SJSA1 (cell line): ENCODE measurements around the gene CSNK2B. TPM values are rescaled to one million over a fixed set of nuclear protein-coding genes. Genes with fewer than 3 reads are reported as not detected.
A peak's percentile ranks its signal among the peaks of the same experiment; 100 is the strongest.

Experiments used
- DNase-seq, 2 experiments: peaks; one replicate each; pipeline ENCODE4 v3.0.0-alpha.2; 2015 to 2020; ENCODE audit warnings: low spot score in 2 of 2, low read depth in 1 of 2
- H3K27ac ChIP-seq: fragments of 250-450 bp; sonication (Bioruptor Pico); 2 replicates; pipeline ENCODE4 v1.5.1; 2020; ENCODE audit warnings: mild to moderate bottlenecking, moderate library complexity
- H3K27me3 ChIP-seq: fragments of 250-450 bp; sonication (Bioruptor Pico); replicated peaks from 2 replicates; pipeline ENCODE4 v1.5.1; 2020; ENCODE audit warnings: mild to moderate bottlenecking, moderate library complexity
- H3K36me3 ChIP-seq: fragments of 250-450 bp; sonication (Bioruptor Pico); 2 replicates; pipeline ENCODE4 v1.5.1; 2020; ENCODE audit warnings: mild to moderate bottlenecking
- H3K4me1 ChIP-seq: fragments of 250-450 bp; sonication (Bioruptor Pico); replicated peaks from 2 replicates; pipeline ENCODE4 v1.6.1; 2021; ENCODE audit warnings: mild to moderate bottlenecking
- H3K4me3 ChIP-seq: fragments of 250-450 bp; sonication (Bioruptor Pico); 2 replicates; pipeline ENCODE4 v1.5.1; 2020; ENCODE audit warnings: mild to moderate bottlenecking
- H3K9me3 ChIP-seq: fragments of 250-450 bp; sonication (Bioruptor Pico); replicated peaks from 2 replicates; pipeline ENCODE4 v1.5.1; 2020; ENCODE audit warnings: mild to moderate bottlenecking
- total RNA-seq: library from RNA; depleted of rRNA; stranded (reverse); fragments of >200 nt; shearing (Covaris generic); gene quantifications from 2 replicates; pipeline ENCODE4 v1.2.3, GENCODE V29; 2014

CSNK2B gene
- total RNA-seq, 1 experiment from 2014 or later, result 293 TPM

DNA sequence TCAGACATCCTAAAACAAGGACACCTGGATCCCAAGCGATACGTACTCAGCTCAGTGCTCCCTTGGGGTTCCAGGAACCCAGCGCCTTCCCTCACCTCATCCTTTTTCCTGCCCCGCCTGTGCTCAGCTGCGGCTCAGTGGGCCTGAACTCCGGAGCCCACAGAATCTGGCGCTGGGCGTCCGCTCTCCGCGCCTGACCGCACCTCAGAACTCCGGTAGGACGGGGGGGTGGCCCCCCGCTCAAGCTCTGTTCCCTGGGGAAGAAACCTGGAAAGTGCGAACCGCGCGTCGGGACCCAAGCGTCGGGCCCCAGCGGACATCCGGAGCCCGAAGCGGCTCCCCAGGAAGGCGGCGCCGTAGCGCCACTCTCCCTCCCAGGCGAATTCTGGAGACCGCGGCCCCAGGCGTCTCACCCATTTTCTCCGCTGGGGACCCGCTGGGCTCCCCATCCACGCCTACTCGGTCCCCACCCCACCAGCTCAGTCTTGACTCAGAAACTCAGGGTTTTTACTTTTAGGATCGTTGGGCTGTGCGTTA lies 15.3 kb downstream of the CSNK2B start:
- no peaks in the 10 kb centered on the region for H3K27me3 ChIP-seq
- H3K27ac ChIP-seq, result no peak overlapping the region
- H3K4me1 ChIP-seq, result peaks cover 11% of the 10 kb centered on the region
- H3K4me3 ChIP-seq, result peak overlapping the region; percentile 36
- H3K9me3 ChIP-seq, result no peaks in the 10 kb centered on the region; the same call in 1 of the 2 replicates
- DNase-seq, result peak in 1 of 2 experiments; percentile 56
- peaks cover 5% of the 10 kb centered on the region for H3K36me3 ChIP-seq

DNA sequence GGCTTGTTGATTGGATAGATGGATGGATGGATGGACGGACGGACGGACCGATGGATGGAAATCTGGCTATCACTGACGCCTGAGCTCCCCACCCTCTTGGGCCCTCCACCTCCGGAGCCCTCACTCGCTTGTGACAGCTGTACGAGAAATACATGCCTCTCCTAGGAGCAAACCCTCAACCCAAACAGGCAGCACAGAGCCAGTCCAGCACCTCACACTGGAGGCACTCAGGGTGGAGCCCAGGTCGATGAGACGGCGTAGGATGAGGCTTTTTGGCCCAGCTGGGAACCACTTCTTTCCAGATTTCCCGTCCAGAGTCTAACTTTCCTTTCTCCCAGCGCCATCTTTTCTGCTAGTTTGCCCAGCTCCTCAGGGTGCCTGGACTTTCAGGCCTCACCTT lies 17.7 kb downstream of the CSNK2B start:
- H3K27ac ChIP-seq, result no peak overlapping the region
- DNase-seq, result no peak
- H3K4me3 ChIP-seq, result no peak overlapping the region
- H3K4me1 ChIP-seq, result peaks cover 11% of the 10 kb centered on the region
- no peaks in the 10 kb centered on the region for H3K27me3 ChIP-seq
- peaks cover 26% of the 10 kb centered on the region for H3K36me3 ChIP-seq
- H3K9me3 ChIP-seq, result no peaks in the 10 kb centered on the region

DNA sequence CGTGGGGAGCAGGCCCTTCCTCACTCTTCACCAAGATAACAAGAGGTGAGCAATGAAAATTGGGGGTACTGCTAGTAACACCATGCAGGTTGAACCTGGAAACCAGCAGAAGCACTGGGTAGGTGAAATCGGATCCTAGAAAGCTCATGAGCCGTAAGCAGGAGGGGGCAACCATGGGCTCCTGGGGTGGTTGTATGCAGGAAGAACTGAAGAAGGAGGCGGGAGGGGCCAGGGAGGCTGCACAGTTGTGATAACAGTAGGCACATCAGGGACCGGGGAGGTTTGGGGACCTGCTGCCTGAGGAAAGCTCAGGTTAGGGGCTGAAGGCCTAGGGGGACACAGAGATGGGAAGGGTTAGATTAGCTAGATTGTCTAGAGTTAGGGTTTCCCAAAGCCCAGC lies 20.6 kb downstream of the CSNK2B start:
- DNase-seq, result no peak
- Histone ChIP-seq H3K9me3 (no peaks in the 10 kb centered on the region), H3K4me1 (peaks cover under 1% of the 10 kb centered on the region), H3K4me3 (no peak overlapping the region), H3K27me3 (no peaks in the 10 kb centered on the region), H3K27ac (no peak overlapping the region), H3K36me3 (peaks cover 45% of the 10 kb centered on the region)

DNA sequence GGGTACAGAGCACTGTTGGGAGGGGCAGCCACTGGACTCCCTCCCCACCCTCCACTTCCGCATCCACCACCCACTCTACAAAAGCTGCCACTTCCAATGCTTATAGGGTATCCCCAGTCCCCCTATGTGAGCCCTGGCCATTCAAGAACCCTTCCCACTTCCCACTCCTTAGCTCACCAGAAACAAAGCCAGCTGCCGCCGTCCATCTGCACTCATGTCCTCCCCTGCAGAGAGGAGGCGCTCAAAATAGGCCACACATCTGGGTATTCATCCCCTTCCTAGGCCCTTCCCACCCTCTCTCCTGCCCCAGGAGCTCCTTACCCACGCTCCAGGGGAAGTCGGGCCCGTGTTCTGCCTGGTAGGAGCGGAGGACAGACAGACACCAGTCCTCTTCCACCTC lies 21.4 kb downstream of the CSNK2B start:
- Histone ChIP-seq H3K27ac (no peak overlapping the region), H3K9me3 (no peaks in the 10 kb centered on the region), H3K27me3 (no peaks in the 10 kb centered on the region), H3K4me1 (no peaks in the 10 kb centered on the region), H3K4me3 (no peak overlapping the region), H3K36me3 (peaks cover 52% of the 10 kb centered on the region)
- DNase-seq, result no peak

DNA sequence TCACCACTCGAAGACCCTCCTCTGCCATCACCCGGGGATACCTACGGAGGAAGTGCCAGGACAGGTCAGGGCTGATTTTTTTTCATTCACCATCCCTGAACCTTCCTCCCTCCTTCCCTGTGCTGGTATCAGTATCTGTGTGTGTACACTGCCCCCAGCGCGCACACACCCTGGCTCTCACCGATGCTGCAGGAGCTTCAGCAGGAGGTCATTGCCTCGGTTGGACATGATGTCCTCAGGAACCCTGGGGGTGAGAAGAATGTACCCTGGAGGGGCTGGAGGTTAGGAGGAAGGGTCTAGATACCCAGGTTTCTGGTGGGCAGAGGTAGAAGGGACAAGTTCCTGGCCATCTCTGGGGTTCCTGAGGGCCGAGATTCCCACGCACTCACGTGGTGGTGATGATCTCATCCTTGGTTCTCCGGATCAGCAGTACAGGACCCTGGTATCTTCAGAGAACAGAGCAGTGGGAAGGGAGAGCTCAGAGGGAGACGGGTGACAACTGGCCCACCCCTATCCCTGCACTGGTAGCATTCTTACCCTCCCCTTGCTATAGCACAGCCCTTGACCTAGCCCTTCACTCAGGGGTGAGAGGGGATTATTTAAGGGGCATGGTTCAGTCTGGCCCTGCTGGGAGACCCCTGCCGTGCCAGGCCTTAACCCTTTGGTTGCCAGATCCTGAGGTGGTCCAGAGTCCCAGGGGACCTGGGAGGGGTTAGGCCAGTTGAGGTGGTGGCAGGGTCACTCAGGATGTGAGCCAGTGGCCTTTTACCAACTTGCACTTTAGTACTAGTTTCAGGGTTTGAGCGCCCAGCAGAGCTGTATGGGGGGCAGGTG lies 22.2 kb downstream of the CSNK2B start:
- DNase-seq, result no peak
- H3K27ac ChIP-seq, result no peak overlapping the region
- H3K27me3 ChIP-seq, result no peaks in the 10 kb centered on the region
- no peak overlapping the region for H3K4me3 ChIP-seq
- peaks cover 57% of the 10 kb centered on the region for H3K36me3 ChIP-seq
- no peaks in the 10 kb centered on the region for H3K4me1 ChIP-seq
- H3K9me3 ChIP-seq, result no peaks in the 10 kb centered on the region

DNA sequence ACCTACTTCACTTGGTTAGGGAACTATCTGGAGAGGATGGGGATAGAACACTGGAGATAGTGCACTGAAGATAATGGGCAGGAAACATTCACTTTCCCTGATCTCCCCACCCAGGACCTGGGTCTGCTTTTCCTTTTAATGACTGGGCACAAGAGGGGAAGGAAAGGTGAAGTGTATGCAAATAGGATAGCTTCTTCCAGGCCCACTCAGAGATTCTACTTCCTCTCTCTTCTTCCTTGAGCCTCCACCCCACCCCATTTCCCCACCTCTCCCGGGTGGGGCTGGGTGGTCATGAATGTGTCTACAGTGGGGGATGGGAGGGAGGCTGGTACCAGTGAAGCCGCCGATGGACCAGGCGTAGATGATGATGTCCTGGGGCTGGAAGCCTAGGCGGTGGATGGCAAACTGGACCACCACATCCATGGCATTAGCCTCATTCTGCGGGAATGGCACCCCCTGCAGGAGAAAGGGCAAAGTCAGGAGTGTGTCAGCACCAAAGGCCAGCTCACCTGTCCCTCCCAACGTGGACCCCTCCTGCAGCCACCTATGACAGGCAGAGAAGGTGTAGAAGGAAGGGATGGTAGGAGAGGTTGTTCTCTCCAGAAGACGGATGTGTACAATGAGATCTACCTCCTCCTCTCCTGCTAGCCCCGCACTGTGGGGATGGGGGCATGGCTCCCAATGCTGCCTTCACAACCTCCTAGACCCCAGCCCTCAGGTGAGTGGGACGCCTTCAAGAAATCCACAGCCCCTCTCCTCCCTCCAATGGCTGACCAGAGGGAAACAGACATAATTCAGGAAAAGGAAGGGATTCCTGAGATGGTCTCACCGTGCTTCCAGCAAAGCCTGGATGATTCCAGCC lies 23.6 kb downstream of the CSNK2B start:
- no peak for DNase-seq
- Histone ChIP-seq H3K4me1 (no peaks in the 10 kb centered on the region), H3K9me3 (no peaks in the 10 kb centered on the region), H3K4me3 (no peak overlapping the region), H3K27ac (no peak overlapping the region), H3K27me3 (no peaks in the 10 kb centered on the region), H3K36me3 (peaks cover 69% of the 10 kb centered on the region)

DNA sequence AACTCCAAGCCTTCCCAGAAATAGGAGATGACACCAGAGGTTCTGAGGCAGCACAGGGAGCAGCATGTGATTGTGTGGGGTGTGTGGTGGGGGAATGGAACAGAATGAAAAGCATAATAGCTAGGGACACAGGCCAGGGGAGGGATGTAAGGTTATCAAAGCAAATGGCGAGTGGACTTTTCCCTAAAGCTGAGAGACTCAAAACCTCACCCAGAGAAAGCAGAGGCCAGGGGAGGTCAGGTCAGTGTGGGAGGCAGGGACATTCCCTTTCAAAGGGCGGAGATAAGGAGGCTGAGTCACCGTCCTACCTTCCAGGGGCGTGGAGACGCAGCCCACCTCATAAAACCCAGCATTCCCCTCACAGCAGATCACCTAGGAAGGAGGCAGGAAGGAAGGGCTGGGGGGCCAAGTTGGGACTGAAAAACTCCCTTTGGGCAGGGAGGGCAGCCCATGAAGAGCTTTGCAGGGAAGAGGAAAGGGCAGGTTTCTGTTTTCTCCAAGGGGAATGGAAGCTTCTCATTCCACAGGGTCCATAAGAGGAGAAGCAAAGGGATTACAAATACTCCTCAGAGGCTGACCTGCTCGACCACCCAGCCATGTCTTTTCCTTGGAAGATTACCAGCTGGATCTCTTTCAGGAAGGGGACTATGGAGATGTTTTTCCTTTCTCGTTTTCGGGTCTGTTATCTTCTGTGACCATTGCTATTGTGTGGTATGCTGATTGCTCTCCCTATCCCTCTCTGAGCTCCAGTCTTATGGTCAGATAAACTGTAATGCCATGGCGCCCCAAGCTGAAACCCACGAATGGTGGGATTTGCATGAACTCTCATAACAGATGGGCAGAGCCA lies 24.6 kb downstream of the CSNK2B start:
- Histone ChIP-seq H3K4me1 (no peaks in the 10 kb centered on the region), H3K9me3 (no peaks in the 10 kb centered on the region), H3K4me3 (no peak overlapping the region), H3K27me3 (no peaks in the 10 kb centered on the region), H3K36me3 (peaks cover 74% of the 10 kb centered on the region), H3K27ac (no peak overlapping the region)
- no peak for DNase-seq

DNA sequence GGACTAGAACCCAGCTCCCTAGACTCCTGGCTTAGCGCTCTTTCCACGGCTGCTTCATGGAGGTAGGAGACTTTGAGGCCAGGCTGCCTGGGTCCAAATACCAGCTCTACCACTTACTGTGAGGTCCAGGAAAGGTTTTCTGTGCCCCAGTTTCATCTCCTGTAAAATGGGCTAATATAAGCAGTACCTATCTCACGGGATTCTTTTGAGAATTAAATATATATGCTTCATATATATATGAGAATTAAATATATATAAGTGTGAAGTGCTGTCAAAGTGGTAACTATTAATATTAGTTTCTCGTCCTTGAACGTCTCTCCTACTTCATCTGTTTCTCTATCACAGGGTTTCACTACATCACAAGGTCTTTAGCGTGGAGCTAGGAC lies 25.2 kb downstream of the CSNK2B start:
- Histone ChIP-seq H3K4me3 (no peak overlapping the region), H3K36me3 (peaks cover 78% of the 10 kb centered on the region)

DNA sequence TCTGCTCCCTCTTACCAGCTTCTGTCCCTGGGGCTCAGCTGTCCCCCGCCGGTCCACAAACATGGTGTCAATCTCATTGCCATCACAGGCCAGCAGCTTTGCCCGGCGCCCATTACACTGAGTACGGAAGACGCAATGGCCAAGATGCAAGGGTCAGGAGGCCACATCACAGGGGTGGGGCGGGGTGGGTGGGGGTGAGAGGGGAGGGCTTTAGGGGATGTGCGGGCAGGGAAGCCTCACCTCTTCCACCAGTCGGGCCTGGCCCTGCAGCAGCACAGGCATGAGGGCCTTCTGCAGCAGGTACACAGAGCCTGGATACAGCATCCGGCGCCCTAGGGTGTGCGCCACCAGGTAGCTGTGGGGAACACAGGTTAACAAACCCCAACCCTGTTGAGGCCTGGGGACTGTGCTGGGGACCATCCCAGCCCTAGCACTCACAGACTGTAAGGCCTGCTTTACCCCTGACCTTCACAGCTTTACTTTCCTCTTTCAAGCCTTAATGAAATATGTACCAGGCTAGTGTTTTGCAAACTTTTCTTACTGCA lies 25.8 kb downstream of the CSNK2B start:
- Histone ChIP-seq H3K27me3 (no peaks in the 10 kb centered on the region), H3K4me3 (no peak overlapping the region), H3K4me1 (no peaks in the 10 kb centered on the region), H3K27ac (no peak overlapping the region), H3K36me3 (peaks cover 75% of the 10 kb centered on the region), H3K9me3 (no peaks in the 10 kb centered on the region)
- no peak for DNase-seq

More for the DNA sequence above, 25.2 kb downstream of the CSNK2B start:
- no peak for DNase-seq
- no peaks in the 10 kb centered on the region for H3K27me3 ChIP-seq
- no peak overlapping the region for H3K27ac ChIP-seq
- no peaks in the 10 kb centered on the region for H3K4me1 ChIP-seq
- H3K9me3 ChIP-seq, result no peaks in the 10 kb centered on the region

DNA sequence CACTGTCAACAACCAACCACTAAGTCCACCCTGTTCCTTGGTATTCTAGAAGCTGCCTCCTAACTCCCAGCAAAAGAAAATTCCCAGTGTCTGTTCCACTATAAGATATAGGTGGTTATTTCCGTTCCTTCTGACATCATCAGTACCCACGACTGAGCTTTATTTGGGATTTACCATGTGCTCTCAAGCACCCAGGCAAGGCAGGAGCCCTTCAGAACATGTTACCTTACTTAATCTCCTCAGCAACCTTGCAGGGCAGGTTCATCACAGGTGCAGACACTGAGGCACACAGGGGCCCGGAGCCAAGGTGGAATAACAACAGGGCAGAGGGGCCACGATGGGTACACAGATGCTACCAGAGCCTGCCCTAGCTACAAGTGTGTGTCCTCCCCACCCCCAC lies 26.5 kb downstream of the CSNK2B start:
- no peak overlapping the region for H3K4me3 ChIP-seq
- DNase-seq, result no peak
- H3K4me1 ChIP-seq, result no peaks in the 10 kb centered on the region
- no peak overlapping the region for H3K27ac ChIP-seq
- peaks cover 75% of the 10 kb centered on the region for H3K36me3 ChIP-seq
- H3K27me3 ChIP-seq, result no peaks in the 10 kb centered on the region
- H3K9me3 ChIP-seq, result no peaks in the 10 kb centered on the region

DNA sequence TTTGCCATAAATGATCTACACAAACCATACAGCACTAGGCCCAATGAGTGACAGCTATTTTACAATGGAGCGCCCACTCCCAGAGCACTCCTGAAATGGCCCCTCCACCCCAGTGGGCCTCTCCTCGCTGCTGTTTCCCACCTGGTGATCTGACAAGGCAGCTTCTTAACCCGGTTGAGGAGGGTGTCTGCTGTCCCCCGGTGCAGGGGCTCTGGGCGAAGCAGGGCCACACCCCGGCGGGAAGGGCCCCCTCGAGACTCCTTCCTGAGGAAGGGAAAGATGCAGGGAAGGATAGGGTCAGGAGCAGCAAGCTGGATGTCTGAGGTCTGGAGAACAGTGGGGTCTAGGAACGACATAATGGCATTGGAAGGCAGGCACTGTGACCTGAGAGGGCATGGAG lies 27.0 kb downstream of the CSNK2B start:
- no peaks in the 10 kb centered on the region for H3K27me3 ChIP-seq
- no peak for DNase-seq
- H3K4me1 ChIP-seq, result no peaks in the 10 kb centered on the region
- no peaks in the 10 kb centered on the region for H3K9me3 ChIP-seq
- H3K36me3 ChIP-seq, result peaks cover 77% of the 10 kb centered on the region
- H3K27ac ChIP-seq, result no peak overlapping the region
- H3K4me3 ChIP-seq, result no peak overlapping the region

DNA sequence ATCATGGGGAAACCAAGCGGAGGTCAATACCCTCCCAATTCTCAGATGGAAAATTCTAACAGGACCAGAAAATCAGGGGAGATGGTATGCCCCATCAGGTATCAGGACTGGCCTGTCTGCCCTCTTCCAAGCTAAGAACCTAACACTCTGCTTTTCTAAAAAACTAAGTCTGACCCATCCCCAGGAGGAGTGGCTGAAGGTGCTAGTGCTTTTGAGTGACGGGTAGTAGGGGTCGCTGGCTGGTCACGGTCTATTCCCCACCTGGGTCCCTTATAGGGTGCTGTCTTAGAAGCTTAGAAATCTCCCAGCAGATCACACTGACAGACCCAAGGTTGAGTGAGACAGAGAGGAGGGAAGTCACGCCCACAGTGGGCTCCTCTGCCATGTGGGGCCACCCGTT lies 27.7 kb downstream of the CSNK2B start:
- Histone ChIP-seq H3K36me3 (peaks cover 71% of the 10 kb centered on the region), H3K27ac (no peak overlapping the region), H3K27me3 (no peaks in the 10 kb centered on the region), H3K9me3 (no peaks in the 10 kb centered on the region), H3K4me1 (no peaks in the 10 kb centered on the region), H3K4me3 (no peak overlapping the region)
- DNase-seq, result no peak

DNA sequence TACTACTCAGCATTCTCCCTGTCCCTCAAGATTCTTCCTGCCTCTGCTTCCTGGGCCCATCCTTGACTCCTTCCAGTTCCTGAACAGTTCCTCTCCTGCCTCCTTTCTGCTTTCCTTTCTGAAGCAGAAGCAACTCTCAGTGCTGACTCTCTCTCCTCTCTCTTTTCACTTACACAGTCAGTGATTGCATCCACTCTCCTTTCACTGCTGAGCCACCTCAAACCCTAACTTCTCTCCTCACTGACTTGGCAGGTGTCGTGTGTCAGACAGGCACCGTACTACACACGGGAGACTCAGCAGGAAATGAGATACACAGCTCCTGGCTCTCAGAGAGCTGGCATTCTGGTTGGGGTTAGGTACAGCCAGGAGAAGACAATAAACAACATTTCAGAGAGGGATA lies 31.7 kb downstream of the CSNK2B start:
- DNase-seq, result no peak
- Histone ChIP-seq H3K9me3 (no peaks in the 10 kb centered on the region), H3K27me3 (no peaks in the 10 kb centered on the region), H3K36me3 (peaks cover 57% of the 10 kb centered on the region), H3K4me1 (peaks cover 6% of the 10 kb centered on the region), H3K27ac (no peak overlapping the region), H3K4me3 (no peak overlapping the region)
